ENCODE data around the gene MSRB1. TPM values are rescaled to one million over a fixed set of nuclear protein-coding genes. Genes with fewer than 3 reads are reported as not detected.

The MSRB1 gene
- total RNA-seq, 1 experiment from 2014 or later = 26.4 TPM

- TF ChIP-seq, protein P1, sequence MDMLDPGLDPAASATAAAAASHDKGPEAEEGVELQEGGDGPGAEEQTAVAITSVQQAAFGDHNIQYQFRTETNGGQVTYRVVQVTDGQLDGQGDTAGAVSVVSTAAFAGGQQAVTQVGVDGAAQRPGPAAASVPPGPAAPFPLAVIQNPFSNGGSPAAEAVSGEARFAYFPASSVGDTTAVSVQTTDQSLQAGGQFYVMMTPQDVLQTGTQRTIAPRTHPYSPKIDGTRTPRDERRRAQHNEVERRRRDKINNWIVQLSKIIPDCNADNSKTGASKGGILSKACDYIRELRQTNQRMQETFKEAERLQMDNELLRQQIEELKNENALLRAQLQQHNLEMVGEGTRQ (CRISPR knock-in tag; IDR thresholded peaks at IDR 0.05) = no peak
- TF ChIP-seq FOXJ3 (CRISPR knock-in tag; IDR thresholded peaks at IDR 0.05; ENCODE audit: borderline replicate concordance) (no peak), RELA (CRISPR knock-in tag; IDR thresholded peaks at IDR 0.05; ENCODE audit: borderline replicate concordance) (no peak), SMAD3 (CRISPR knock-in tag; IDR thresholded peaks at IDR 0.05; ENCODE audit: borderline replicate concordance) (peak; percentile 90; the same call in 1 of the 2 replicates), ATF1 (CRISPR knock-in tag; IDR thresholded peaks at IDR 0.05) (peak; percentile 76; the same call in 1 of the 2 replicates), OVOL2 (CRISPR knock-in tag; IDR thresholded peaks at IDR 0.05; ENCODE audit: borderline replicate concordance) (no peak), ZNF263 (CRISPR knock-in tag; IDR thresholded peaks at IDR 0.05; ENCODE audit: low read depth) (no peak), AR (CRISPR knock-in tag; IDR thresholded peaks at IDR 0.05) (peak; percentile 95)
- TF ChIP-seq, protein P2, sequence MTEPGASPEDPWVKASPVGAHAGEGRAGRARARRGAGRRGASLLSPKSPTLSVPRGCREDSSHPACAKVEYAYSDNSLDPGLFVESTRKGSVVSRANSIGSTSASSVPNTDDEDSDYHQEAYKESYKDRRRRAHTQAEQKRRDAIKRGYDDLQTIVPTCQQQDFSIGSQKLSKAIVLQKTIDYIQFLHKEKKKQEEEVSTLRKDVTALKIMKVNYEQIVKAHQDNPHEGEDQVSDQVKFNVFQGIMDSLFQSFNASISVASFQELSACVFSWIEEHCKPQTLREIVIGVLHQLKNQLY (CRISPR knock-in tag; IDR thresholded peaks at IDR 0.05) = peak; percentile 17; the same call in 1 of the 2 replicates
- TF ChIP-seq, protein P3, sequence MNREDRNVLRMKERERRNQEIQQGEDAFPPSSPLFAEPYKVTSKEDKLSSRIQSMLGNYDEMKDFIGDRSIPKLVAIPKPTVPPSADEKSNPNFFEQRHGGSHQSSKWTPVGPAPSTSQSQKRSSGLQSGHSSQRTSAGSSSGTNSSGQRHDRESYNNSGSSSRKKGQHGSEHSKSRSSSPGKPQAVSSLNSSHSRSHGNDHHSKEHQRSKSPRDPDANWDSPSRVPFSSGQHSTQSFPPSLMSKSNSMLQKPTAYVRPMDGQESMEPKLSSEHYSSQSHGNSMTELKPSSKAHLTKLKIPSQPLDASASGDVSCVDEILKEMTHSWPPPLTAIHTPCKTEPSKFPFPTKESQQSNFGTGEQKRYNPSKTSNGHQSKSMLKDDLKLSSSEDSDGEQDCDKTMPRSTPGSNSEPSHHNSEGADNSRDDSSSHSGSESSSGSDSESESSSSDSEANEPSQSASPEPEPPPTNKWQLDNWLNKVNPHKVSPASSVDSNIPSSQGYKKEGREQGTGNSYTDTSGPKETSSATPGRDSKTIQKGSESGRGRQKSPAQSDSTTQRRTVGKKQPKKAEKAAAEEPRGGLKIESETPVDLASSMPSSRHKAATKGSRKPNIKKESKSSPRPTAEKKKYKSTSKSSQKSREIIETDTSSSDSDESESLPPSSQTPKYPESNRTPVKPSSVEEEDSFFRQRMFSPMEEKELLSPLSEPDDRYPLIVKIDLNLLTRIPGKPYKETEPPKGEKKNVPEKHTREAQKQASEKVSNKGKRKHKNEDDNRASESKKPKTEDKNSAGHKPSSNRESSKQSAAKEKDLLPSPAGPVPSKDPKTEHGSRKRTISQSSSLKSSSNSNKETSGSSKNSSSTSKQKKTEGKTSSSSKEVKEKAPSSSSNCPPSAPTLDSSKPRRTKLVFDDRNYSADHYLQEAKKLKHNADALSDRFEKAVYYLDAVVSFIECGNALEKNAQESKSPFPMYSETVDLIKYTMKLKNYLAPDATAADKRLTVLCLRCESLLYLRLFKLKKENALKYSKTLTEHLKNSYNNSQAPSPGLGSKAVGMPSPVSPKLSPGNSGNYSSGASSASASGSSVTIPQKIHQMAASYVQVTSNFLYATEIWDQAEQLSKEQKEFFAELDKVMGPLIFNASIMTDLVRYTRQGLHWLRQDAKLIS (CRISPR knock-in tag; IDR thresholded peaks at IDR 0.05; ENCODE audit: borderline replicate concordance) = no peak
These were observed 17.9 kb upstream of the MSRB1 start (continued) for GRCh38 chr16:1960665-1961630.

- Mint-ChIP-seq H3K9me3 (no peaks in the 10 kb centered on the region), H3K27me3 (ENCODE audit: low read depth) (peaks cover 6% of the 10 kb centered on the region)
- DNase-seq (ENCODE audit: low spot score) = peak; percentile 92
- no peak for TF ChIP-seq SMAD4 (CRISPR knock-in tag; IDR thresholded peaks at IDR 0.05)
- 0 out of 2 replicates have a peak, but pooled peaks have one; percentile 71 for TF ChIP-seq JUN (CRISPR knock-in tag; IDR thresholded peaks at IDR 0.05)
- no peak for TF ChIP-seq ZNF138 (CRISPR knock-in tag; conservative IDR thresholded peaks at IDR 0.05)
- TF ChIP-seq CREB1 (CRISPR knock-in tag; IDR thresholded peaks at IDR 0.05) = no peak
- TF ChIP-seq, protein P1 (CRISPR knock-in tag; IDR thresholded peaks at IDR 0.05) = peak; percentile 33
- TF ChIP-seq CREM (CRISPR knock-in tag; IDR thresholded peaks at IDR 0.05) = peak; percentile 82
- no peak for TF ChIP-seq ATF1 (CRISPR knock-in tag; IDR thresholded peaks at IDR 0.05)
- 0 out of 2 replicates have a peak, but pooled peaks have one; percentile 62 for TF ChIP-seq TCF7 (CRISPR knock-in tag; IDR thresholded peaks at IDR 0.05; ENCODE audit: low read depth)
- no peak for TF ChIP-seq ZBTB21 (CRISPR knock-in tag; IDR thresholded peaks at IDR 0.05; ENCODE audit: borderline replicate concordance)
- TF ChIP-seq EMX1 (CRISPR knock-in tag; IDR thresholded peaks at IDR 0.05) = no peak
- no peak for TF ChIP-seq JAZF1 (CRISPR knock-in tag; IDR thresholded peaks at IDR 0.05)
- TF ChIP-seq ZNF671 (CRISPR knock-in tag; IDR thresholded peaks at IDR 0.05) = 0 out of 2 replicates have a peak, but pooled peaks have one; percentile 49
- TF ChIP-seq NFATC4 (CRISPR knock-in tag; IDR thresholded peaks at IDR 0.05) = no peak
- TF ChIP-seq TEAD4 (CRISPR knock-in tag; IDR thresholded peaks at IDR 0.05) = no peak
- TF ChIP-seq, protein P4, sequence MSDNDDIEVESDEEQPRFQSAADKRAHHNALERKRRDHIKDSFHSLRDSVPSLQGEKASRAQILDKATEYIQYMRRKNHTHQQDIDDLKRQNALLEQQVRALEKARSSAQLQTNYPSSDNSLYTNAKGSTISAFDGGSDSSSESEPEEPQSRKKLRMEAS (CRISPR knock-in tag; IDR thresholded peaks at IDR 0.05) = peak; percentile 54; the same call in 1 of the 2 replicates
These were observed 16.5 kb upstream of the MSRB1 start, which contains the start of gene NDUFB10 for GRCh38 chr16:1959269-1960039. NDUFB10 (plus strand) TSS chr16:1959538; CDS start chr16:1959625, 87 bp downstream.

More at GRCh38 chr16:1959269-1960039, 16.5 kb upstream of the MSRB1 start, which contains the start of gene NDUFB10:
- Mint-ChIP-seq H3K36me3 (peaks cover 33% of the 10 kb centered on the region), H3K27ac (peak within 1 kb of the TSS; percentile 77), H3K4me1 (peaks cover 34% of the 10 kb centered on the region), H3K4me3 (peak within 1 kb of the TSS; percentile 93)
- ChIA-PET POLR2A (interaction anchor here (0.6 to 1.1 kb wide), 2 partner anchors 16 to 23 kb away, joined by 3 to 8 read pairs; no protein-coding TSS in a partner anchor), CTCF (interaction anchor here (0.8 to 1.3 kb wide), 3 partner anchors 13 to 181 kb away, joined by 3 to 6 read pairs (median 3); no protein-coding TSS in a partner anchor)
- ATAC-seq = peak; percentile 34

Data from WTC11 (cell line).